Neural cell (in vitro differentiated cells): Measurements from ENCODE around the gene GLS.

Source experiments
- EP300 ChIP-seq: fragments of 450-650 bp; conservative IDR thresholded peaks from 2 replicates; pipeline ENCODE4 v1.6.1; 2014; ENCODE audit warnings: antibody characterized with exemption, mild to moderate bottlenecking, moderate library complexity; ENCODE audit not compliant: poor library complexity, severe bottlenecking
- EZH2 ChIP-seq: fragments of 200-600, 300-800 bp; shearing (Covaris generic), sonication (generic); IDR thresholded peaks from 2 replicates; pipeline ENCODE4 v1.6.1; 2014; ENCODE audit warnings: antibody characterized with exemption, low read length, borderline replicate concordance, mild to moderate bottlenecking; ENCODE audit not compliant: insufficient read depth, poor library complexity, severe bottlenecking
- MXI1 ChIP-seq: fragments of 450-650 bp; conservative IDR thresholded peaks from 2 replicates; pipeline ENCODE4 v1.6.1; 2014; ENCODE audit warnings: antibody characterized with exemption, mild to moderate bottlenecking; ENCODE audit not compliant: poor library complexity, severe bottlenecking
- POLR2AphosphoS5 ChIP-seq: IDR thresholded peaks from 2 replicates; pipeline ENCODE4 v1.6.1; 2012
- RAD21 ChIP-seq: fragments of 450-650 bp; conservative IDR thresholded peaks from 2 replicates; pipeline ENCODE4 v1.6.1; 2014; ENCODE audit warnings: antibody characterized with exemption, mild to moderate bottlenecking, moderate library complexity
- TAF1 ChIP-seq: IDR thresholded peaks from 2 replicates; pipeline ENCODE4 v1.6.1; 2012; ENCODE audit warnings: low read depth
- TF ChIP-seq, protein P1 (sequence below): fragments of 450-650 bp; IDR thresholded peaks from 2 replicates; pipeline ENCODE4 v1.5.1; 2014; ENCODE audit warnings: antibody characterized with exemption, mild to moderate bottlenecking, moderate library complexity; ENCODE audit not compliant: poor library complexity, severe bottlenecking
- TF ChIP-seq, protein P2 (sequence below): IDR thresholded peaks from 2 replicates; pipeline ENCODE4 v1.6.1; 2012; ENCODE audit warnings: borderline replicate concordance

DNA sequence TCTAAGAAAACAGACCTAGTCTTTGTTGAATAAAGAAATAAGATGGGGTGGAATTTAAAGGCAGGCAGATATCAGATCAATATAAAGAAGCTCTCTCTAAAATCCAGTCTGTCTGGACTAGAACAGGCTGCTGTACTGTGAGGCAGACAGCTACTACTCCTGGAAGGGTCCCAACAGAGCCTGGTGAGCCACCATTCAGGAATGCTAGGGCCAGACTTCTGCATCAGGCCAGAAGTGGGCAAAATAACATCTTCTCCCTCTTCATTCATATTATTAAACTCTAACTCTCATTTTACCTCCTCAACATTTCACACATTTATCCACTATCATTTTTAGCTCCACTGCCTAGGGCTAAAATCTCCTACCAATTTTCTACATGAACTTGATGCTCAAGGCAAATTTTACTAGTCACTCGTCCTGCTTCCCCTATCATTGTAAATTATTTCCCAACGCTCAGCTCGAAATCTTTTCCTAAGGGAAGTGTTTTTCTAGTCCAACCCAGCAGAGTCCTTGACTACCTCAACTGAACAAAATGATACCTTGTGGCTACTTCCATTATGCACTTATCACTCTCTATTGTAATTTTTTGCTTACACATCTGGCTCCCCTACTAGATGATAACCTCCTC lies 45.2 kb upstream of the GLS start:
- TF ChIP-seq, protein P1, sequence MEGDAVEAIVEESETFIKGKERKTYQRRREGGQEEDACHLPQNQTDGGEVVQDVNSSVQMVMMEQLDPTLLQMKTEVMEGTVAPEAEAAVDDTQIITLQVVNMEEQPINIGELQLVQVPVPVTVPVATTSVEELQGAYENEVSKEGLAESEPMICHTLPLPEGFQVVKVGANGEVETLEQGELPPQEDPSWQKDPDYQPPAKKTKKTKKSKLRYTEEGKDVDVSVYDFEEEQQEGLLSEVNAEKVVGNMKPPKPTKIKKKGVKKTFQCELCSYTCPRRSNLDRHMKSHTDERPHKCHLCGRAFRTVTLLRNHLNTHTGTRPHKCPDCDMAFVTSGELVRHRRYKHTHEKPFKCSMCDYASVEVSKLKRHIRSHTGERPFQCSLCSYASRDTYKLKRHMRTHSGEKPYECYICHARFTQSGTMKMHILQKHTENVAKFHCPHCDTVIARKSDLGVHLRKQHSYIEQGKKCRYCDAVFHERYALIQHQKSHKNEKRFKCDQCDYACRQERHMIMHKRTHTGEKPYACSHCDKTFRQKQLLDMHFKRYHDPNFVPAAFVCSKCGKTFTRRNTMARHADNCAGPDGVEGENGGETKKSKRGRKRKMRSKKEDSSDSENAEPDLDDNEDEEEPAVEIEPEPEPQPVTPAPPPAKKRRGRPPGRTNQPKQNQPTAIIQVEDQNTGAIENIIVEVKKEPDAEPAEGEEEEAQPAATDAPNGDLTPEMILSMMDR, result no peak
- TF ChIP-seq, protein P2, sequence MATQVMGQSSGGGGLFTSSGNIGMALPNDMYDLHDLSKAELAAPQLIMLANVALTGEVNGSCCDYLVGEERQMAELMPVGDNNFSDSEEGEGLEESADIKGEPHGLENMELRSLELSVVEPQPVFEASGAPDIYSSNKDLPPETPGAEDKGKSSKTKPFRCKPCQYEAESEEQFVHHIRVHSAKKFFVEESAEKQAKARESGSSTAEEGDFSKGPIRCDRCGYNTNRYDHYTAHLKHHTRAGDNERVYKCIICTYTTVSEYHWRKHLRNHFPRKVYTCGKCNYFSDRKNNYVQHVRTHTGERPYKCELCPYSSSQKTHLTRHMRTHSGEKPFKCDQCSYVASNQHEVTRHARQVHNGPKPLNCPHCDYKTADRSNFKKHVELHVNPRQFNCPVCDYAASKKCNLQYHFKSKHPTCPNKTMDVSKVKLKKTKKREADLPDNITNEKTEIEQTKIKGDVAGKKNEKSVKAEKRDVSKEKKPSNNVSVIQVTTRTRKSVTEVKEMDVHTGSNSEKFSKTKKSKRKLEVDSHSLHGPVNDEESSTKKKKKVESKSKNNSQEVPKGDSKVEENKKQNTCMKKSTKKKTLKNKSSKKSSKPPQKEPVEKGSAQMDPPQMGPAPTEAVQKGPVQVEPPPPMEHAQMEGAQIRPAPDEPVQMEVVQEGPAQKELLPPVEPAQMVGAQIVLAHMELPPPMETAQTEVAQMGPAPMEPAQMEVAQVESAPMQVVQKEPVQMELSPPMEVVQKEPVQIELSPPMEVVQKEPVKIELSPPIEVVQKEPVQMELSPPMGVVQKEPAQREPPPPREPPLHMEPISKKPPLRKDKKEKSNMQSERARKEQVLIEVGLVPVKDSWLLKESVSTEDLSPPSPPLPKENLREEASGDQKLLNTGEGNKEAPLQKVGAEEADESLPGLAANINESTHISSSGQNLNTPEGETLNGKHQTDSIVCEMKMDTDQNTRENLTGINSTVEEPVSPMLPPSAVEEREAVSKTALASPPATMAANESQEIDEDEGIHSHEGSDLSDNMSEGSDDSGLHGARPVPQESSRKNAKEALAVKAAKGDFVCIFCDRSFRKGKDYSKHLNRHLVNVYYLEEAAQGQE, result no peak
- TF ChIP-seq RAD21, result no peak
- TF ChIP-seq EP300, result no peak
- no peak for TF ChIP-seq POLR2AphosphoS5
- TF ChIP-seq EZH2, result no peak
- no peak for TF ChIP-seq TAF1
- no peak for TF ChIP-seq MXI1
